HAP-1 (cell line): Measurements from ENCODE around the gene ZSCAN5A.
"Not testable (repeated sequence)": the region's sequence is repeated elsewhere in the genome, so short reads cannot be mapped to it uniquely, and the experiment has no call there.

Experiments
- DNase-seq, 2 experiments: peaks; one replicate each; pipeline ENCODE4 v3.0.0-alpha.2; 2016 to 2020; ENCODE audit warnings: low spot score in 2 of 2
- H3K27me3 ChIP-seq: fragments of 250-450 bp; sonication (Bioruptor Pico); 2 replicates; pipeline ENCODE4 v1.5.1; 2020; ENCODE audit warnings: low read depth, mild to moderate bottlenecking, moderate library complexity
- H3K36me3 ChIP-seq: fragments of 250-450 bp; sonication (Bioruptor Pico); replicated peaks from 2 replicates; pipeline ENCODE4 v1.5.1; 2020; ENCODE audit warnings: mild to moderate bottlenecking
- H3K4me1 ChIP-seq: fragments of 250-450 bp; sonication (Bioruptor Pico); 2 replicates; pipeline ENCODE4 v1.5.1; 2020; ENCODE audit warnings: mild to moderate bottlenecking
- H3K4me3 ChIP-seq: fragments of 250-450 bp; sonication (Bioruptor Pico); 2 replicates; pipeline ENCODE4 v1.5.1; 2020; ENCODE audit warnings: mild to moderate bottlenecking, moderate library complexity
- H3K9me3 ChIP-seq: fragments of 250-450 bp; sonication (Bioruptor Pico); 2 replicates; pipeline ENCODE4 v1.5.1; 2020; ENCODE audit warnings: mild to moderate bottlenecking, moderate library complexity
- in situ Hi-C: fragments of 300-500 bp; cut with MboI; formaldehyde crosslinking; loops from 3 replicates; pipeline ENCODE4 v1.14.3; 2020; ENCODE audit warnings: low sequenced_read_pairs, inconsistent platforms, mixed read lengths

ZSCAN5A gene, protein sequence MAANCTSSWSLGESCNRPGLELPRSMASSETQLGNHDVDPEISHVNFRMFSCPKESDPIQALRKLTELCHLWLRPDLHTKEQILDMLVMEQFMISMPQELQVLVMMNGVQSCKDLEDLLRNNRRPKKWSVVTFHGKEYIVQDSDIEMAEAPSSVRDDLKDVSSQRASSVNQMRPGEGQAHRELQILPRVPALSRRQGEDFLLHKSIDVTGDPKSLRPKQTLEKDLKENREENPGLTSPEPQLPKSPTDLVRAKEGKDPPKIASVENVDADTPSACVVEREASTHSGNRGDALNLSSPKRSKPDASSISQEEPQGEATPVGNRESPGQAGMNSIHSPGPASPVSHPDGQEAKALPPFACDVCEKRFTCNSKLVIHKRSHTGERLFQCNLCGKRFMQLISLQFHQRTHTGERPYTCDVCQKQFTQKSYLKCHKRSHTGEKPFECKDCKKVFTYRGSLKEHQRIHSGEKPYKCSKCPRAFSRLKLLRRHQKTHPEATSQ

DNA sequence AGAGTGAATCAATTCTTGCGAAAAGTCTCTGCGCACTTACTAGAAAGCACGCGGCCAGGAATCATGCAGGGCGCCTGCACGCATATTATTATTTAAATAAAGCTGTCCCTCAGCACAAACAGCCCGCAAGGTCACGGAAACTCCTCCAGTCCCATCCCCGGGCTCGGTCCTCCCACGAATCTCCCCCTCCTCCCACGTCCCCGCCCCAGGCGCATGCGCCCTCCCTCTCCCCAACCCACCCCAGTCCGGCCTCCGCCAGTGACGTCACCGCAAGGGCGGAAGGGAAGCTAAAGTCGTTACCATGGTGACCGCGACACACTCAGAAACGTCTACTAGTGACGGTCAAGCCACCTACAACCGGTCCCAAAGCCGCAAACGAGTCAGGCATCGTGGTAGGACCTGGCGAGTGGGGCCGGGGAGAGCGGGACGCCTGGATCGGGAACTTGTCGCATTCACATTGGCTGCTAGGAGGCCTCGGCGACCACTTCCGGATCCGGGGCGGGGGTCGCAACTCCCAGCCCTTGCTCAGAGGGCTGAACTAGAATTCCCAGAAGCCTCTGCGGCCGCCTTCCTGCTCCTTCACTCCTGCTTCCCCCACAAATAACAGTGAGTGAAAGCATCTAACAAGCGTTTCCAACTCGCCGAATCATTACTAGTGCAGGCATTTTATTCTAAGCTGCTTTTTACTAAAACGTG is at the start of gene ZSCAN5A:
Gene ZSCAN5A, minus strand, starts transcription at position 459 of the 696 bp plus-strand sequence. CDS start 89,793 bp downstream, outside the sequence.
- Histone ChIP-seq H3K27me3 (no peaks in the 10 kb centered on the region), H3K36me3 (peaks cover 13% of the 10 kb centered on the region), H3K4me1 (peaks cover 11% of the 10 kb centered on the region), H3K9me3 (no peaks in the 10 kb centered on the region), H3K4me3 (peak within 1 kb of the TSS; percentile 61)
- in situ Hi-C loops = no loop called here
- DNase-seq = peak; percentile 90 to 98

DNA sequence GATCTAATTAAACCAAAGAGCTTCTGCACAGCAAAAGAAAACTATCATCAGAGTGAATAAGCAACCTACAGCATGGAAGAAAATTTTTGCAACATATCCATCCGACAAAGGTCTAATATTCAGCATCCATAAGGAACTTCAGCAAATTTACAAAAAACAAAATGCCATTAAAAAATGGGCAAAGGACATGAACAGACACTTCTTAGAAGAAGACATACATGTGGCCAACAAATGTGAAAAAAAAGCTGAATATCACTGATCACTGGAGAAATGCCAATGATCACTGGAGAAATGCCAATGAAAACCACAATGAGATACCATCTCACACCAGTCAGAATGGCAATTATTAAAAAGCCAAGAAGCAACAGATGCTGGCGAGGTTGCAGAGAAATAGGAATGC is 46.2 kb upstream of the ZSCAN5A start:
- DNase-seq = no peak
- Histone ChIP-seq H3K9me3 (no peaks in the 10 kb centered on the region), H3K27me3 (no peaks in the 10 kb centered on the region), H3K4me3 (no peak overlapping the region), H3K4me1 (no peaks in the 10 kb centered on the region), H3K36me3 (no peaks in the 10 kb centered on the region)
- in situ Hi-C loops = no loop called here

DNA sequence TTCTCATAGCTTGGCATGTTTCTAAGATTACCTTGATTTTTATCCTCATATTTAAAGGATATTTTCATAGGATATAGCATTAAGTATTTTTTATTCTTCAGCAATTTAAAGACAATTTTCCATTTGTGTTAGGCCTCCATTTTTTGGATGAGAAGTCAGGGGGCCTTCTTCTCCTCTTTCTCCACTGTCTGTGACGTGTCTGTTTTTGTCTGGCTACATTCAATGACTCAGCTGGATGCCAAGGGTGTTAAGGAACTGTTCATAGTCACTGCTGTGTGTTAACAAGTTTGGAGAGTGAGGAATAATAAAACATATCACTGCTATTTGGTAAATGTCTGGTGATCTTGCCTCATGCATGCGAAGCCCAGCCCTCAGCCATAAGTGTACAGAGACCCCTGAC is 42.3 kb upstream of the ZSCAN5A start:
- no peak for DNase-seq
- in situ Hi-C loops = no loop called here
- H3K4me1 ChIP-seq = no peaks in the 10 kb centered on the region
- no peaks in the 10 kb centered on the region for H3K9me3 ChIP-seq
- no peaks in the 10 kb centered on the region for H3K36me3 ChIP-seq
- H3K27me3 ChIP-seq = no peaks in the 10 kb centered on the region
- no peak overlapping the region for H3K4me3 ChIP-seq

DNA sequence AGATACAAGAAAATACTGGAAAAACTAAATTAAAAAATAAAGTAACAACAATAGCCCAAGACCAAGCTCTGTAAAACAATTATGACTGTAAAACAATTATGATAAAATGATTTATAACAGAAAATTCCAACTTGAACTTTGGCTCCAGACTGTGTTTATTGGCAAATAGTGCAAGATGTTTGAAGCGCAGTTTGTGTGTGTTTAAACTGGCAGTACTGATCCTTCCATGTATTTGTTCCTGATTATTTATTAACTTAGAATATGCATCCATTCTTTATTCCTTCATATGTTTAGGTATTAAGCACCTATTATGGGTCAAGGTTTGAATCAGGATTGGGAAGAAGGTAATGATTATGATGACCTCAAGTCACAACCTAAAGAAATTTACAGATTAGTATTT is 40.9 kb upstream of the ZSCAN5A start:
- in situ Hi-C loops = no loop called here
- Histone ChIP-seq H3K4me1 (no peaks in the 10 kb centered on the region), H3K27me3 (no peaks in the 10 kb centered on the region), H3K9me3 (no peaks in the 10 kb centered on the region), H3K4me3 (no peak overlapping the region), H3K36me3 (no peaks in the 10 kb centered on the region)
- DNase-seq = no peak

DNA sequence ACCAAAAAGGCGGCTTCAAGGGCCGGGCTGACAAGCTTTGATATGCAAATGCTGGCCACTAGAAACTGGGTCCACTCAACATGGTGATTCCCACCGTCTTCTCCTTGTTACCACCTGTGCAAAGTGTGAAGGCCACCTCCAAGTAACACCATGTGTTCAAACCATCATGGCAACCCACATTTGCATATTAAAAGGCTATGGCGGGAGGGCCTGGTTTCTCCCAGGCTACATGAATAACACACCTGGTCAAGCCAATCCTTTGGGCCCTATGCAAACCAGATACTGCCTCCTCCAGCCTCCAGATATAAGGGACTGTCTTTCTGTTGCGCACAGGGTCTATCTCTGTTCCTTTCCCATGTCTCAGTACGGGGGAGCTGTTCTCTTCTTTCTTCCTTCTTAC is 36.6 kb upstream of the ZSCAN5A start:
- in situ Hi-C loops = no loop called here
- Histone ChIP-seq H3K4me3 (no peak overlapping the region), H3K9me3 (no peaks in the 10 kb centered on the region), H3K27me3 (no peaks in the 10 kb centered on the region), H3K4me1 (no peaks in the 10 kb centered on the region), H3K36me3 (no peaks in the 10 kb centered on the region)
- no peak for DNase-seq

- H3K4me3 ChIP-seq = no peak overlapping the region
- H3K36me3 ChIP-seq = no peaks in the 10 kb centered on the region
- peak; percentile 48 to 65 for DNase-seq
- in situ Hi-C loops = no loop called here
- no peaks in the 10 kb centered on the region for H3K9me3 ChIP-seq
- no peaks in the 10 kb centered on the region for H3K27me3 ChIP-seq
- no peaks in the 10 kb centered on the region for H3K4me1 ChIP-seq
Observed at GRCh38 chr19:56350416-56351045, 35.9 kb upstream of the ZSCAN5A start.

DNA sequence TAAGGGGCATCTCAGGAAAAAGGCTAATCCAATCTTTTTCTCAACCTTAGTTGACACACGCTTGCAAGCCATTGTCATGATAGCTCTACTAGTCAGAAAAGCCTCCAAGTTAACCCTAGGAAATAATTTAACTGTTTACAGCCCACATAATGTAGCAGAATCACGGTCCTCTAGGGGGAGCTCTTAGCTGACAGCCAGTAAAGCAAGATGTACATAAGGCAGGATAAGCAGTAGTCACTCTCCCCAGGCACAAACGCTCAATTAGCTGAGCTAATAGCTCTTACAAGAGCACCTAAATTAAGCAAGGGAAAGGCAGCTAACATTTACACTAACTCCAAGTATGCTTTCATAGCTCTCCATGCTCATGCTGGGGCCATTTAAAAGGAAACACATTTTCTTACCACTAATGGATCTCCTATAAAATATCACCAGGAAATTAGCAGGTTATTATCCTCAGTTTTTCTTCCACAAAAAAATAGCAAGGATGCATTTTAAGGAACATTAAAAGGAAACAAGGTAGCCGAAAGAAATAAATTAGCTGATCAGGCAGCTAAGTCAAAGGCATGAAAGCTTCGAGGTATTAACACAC is 33.7 kb upstream of the ZSCAN5A start:
- Histone ChIP-seq H3K4me3 (no peak overlapping the region), H3K9me3 (no peaks in the 10 kb centered on the region), H3K27me3 (no peaks in the 10 kb centered on the region), H3K36me3 (no peaks in the 10 kb centered on the region), H3K4me1 (no peaks in the 10 kb centered on the region)
- peak in 1 of 2 experiments; percentile 33 for DNase-seq
- in situ Hi-C loops = loop anchor here (25.0 kb wide), 1 partner anchor 636 kb away; no protein-coding TSS in a partner anchor

DNA sequence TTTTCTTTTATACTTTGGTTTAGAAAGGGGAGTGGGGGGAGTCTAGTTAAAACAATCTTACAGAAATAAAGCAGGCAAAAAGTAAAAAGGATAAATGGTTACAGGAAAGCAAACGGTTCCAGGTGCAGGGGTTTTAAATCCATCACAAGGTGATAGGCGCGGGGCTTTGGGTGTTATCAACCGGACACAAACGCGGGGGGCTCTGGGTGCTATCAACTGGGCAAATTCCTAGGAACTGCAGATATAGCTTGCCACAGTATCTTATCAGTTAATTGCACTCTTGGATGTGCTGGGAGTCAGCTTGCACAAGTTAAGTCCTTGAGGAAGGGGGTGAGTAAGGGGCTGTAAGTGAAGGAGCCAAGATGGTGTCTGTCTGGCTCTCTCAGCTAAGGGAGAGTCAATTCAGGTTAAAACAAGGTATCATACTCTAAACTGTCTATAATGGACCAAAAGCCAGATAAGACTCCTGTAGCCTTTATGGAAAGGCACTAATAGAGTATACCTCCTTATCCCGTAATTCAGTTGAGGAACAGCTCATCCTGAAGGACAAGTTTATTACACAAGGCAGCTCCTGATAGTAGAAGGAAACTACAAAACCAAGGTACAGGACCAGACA is 32.6 kb upstream of the ZSCAN5A start:
- no peaks in the 10 kb centered on the region for H3K36me3 ChIP-seq
- in situ Hi-C loops = loop anchor here (25.0 kb wide), 1 partner anchor 635 kb away; no protein-coding TSS in a partner anchor
- no peaks in the 10 kb centered on the region for H3K4me1 ChIP-seq
- no peaks in the 10 kb centered on the region for H3K9me3 ChIP-seq
- no peaks in the 10 kb centered on the region for H3K27me3 ChIP-seq
- no peak for DNase-seq
- no peak overlapping the region for H3K4me3 ChIP-seq

- H3K27me3 ChIP-seq = no peaks in the 10 kb centered on the region
- in situ Hi-C loops = loop anchor here (25.0 kb wide), 1 partner anchor 630 kb away; no protein-coding TSS in a partner anchor
- H3K36me3 ChIP-seq = no peaks in the 10 kb centered on the region
- no peaks in the 10 kb centered on the region for H3K4me1 ChIP-seq
- H3K4me3 ChIP-seq = no peak overlapping the region
- H3K9me3 ChIP-seq = peaks cover 3% of the 10 kb centered on the region
- DNase-seq = no peak
Observed at GRCh38 chr19:56341948-56342347, 27.3 kb upstream of the ZSCAN5A start.

DNA sequence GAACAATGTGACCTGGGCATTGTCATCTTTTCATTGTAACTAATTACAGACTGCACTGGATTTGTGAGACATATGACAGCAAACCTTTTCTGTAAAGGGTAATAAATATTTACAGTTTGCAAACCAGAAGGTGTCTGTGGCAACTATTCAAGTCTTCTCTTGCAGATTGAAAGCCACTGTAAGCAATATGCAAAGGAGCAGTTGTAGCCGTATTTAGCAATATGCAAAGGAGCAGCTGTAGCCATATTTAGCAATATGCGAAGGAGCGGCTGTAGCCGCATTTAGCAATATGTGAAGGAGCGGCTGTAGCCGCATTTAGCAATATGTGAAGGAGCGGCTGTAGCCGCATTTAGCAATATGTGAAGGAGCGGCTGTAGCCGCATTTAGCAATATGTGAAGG is 24.4 kb upstream of the ZSCAN5A start:
- H3K9me3 ChIP-seq, H3K36me3 ChIP-seq, H3K27me3 ChIP-seq, H3K4me3 ChIP-seq, DNase-seq, H3K4me1 ChIP-seq: not testable (repeated sequence)
- in situ Hi-C loops = loop anchor here (25.0 kb wide), 1 partner anchor 627 kb away; no protein-coding TSS in a partner anchor

DNA sequence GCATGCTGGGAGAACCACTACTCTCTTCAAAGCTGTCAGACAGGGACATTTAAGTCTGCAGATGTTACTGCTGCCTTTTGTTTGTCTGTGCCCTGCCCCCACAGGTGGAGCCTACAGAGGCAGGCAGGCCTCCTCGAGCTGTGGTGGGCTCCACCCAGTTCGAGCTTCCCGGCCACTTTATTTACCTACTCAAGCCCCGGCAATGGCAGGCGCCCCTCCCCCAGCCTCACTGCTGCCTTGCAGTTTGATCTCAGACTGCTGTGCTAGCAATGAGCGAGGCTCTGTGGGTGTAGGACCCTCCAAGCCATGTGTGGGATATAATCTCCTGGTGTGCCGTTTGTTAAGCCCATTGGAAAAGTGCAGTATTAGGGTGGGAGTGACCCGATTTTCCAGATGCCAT is 22.4 kb upstream of the ZSCAN5A start:
- H3K4me1 ChIP-seq, DNase-seq, H3K4me3 ChIP-seq, H3K9me3 ChIP-seq, H3K27me3 ChIP-seq, H3K36me3 ChIP-seq: not testable (repeated sequence)
- in situ Hi-C loops = loop anchor here (25.0 kb wide), 1 partner anchor 625 kb away; no protein-coding TSS in a partner anchor

DNA sequence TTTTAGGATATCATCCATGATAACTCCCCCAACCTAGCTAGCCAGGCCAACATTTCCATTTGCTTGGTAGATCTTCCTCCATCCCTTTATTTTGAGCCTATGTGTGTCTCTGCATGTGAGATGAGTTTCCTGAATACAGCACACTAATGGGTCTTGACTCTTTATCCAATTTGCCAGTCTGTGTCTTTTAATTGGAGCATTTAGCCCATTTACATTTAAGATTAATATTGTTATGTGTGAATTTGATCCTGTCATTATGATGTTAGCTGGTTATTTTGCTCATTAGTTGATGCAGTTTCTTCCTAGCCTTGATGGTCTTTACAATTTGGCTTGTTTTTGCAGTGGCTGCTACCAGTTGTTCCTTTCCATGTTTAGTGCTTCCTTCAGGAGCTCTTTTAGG is 20.7 kb upstream of the ZSCAN5A start:
- H3K27me3 ChIP-seq, H3K9me3 ChIP-seq, H3K4me3 ChIP-seq, DNase-seq, H3K36me3 ChIP-seq, H3K4me1 ChIP-seq: not testable (repeated sequence)
- in situ Hi-C loops = loop anchor here (25.0 kb wide), 1 partner anchor 623 kb away; no protein-coding TSS in a partner anchor

DNA sequence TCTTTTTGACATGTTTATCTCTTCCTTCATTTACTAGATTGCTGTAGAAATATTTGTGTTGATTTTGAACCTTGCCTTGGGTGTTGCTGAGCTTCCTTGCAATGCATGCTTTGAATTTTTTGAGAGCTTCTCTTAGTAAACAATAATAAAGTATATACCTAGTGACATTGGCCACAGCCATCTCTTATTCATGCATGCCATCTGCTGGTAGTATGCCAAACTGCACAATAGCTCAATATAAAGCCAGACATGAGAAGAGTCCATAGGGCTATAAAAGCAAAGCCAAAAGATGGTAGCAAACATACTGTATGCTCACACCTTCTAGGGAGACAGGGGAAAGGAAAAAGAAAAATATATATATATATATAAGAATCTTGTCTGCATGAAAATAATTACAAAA is 18.9 kb upstream of the ZSCAN5A start:
- in situ Hi-C loops = loop anchor here (25.0 kb wide), 1 partner anchor 621 kb away; no protein-coding TSS in a partner anchor
- Histone ChIP-seq H3K4me1 (no peaks in the 10 kb centered on the region), H3K4me3 (no peak overlapping the region), H3K9me3 (no peaks in the 10 kb centered on the region), H3K36me3 (no peaks in the 10 kb centered on the region), H3K27me3 (no peaks in the 10 kb centered on the region)
- DNase-seq = peak; percentile 29 to 60
